Activated CD4-positive, alpha-beta T cell treated with anti-CD3 and anti-CD28 coated beads, Interleukin-2, amount 50 U/mL, for 1 hour (primary cell): ENCODE results near the gene ZNF106.

ENCODE experiments used
- DNase-seq: peaks from one replicate; pipeline ENCODE4 v3.0.0-alpha.2; 2020

The ZNF106 gene

GRCh38 chr15:42471002-42471401 is 19.9 kb downstream of the ZNF106 start:
- no peak for DNase-seq

- no peak for DNase-seq
Observed at GRCh38 chr15:42465520-42466259, 25.3 kb downstream of the ZNF106 start.

- no peak for DNase-seq
Observed at GRCh38 chr15:42461261-42461660, 29.7 kb downstream of the ZNF106 start.

- DNase-seq: no peak
Observed at GRCh38 chr15:42457445-42458442, 33.2 kb downstream of the ZNF106 start.

GRCh38 chr15:42456971-42457370 is 34.0 kb downstream of the ZNF106 start:
- no peak for DNase-seq

- no peak for DNase-seq
Observed at GRCh38 chr15:42456531-42456930, 34.4 kb downstream of the ZNF106 start.

GRCh38 chr15:42453826-42454225 is 37.1 kb downstream of the ZNF106 start:
- DNase-seq: no peak

- DNase-seq: no peak
Observed at GRCh38 chr15:42450425-42450790, 40.5 kb downstream of the ZNF106 start.

- DNase-seq: no peak
Observed at GRCh38 chr15:42449770-42450424, 41.0 kb downstream of the ZNF106 start.

- no peak for DNase-seq
Observed at GRCh38 chr15:42448281-42448680, 42.7 kb downstream of the ZNF106 start.

- DNase-seq: no peak
Observed at GRCh38 chr15:42447599-42447998, 43.3 kb downstream of the ZNF106 start.

GRCh38 chr15:42445551-42445950 is 45.4 kb downstream of the ZNF106 start:
- DNase-seq: no peak

GRCh38 chr15:42444415-42445063 is 46.4 kb downstream of the ZNF106 start:
- no peak for DNase-seq

GRCh38 chr15:42427429-42428223 is 63.3 kb downstream of the ZNF106 start:
- no peak for DNase-seq

GRCh38 chr15:42421376-42421775 is 69.6 kb downstream of the ZNF106 start:
- DNase-seq: no peak

- DNase-seq: no peak
Observed at GRCh38 chr15:42419369-42419768, 71.6 kb downstream of the ZNF106 start.

GRCh38 chr15:42413920-42414319 is 77.0 kb downstream of the ZNF106 start:
- no peak for DNase-seq

GRCh38 chr15:42411884-42412283 is 79.1 kb downstream of the ZNF106 start:
- no peak for DNase-seq

- no peak for DNase-seq
Observed at GRCh38 chr15:42409011-42409410, 81.9 kb downstream of the ZNF106 start.

GRCh38 chr15:42408178-42408577 is 82.8 kb downstream of the ZNF106 start:
- DNase-seq: no peak

GRCh38 chr15:42405863-42406482 is 85.0 kb downstream of the ZNF106 start:
- DNase-seq: no peak
